ENCODE measurements around the gene CPNE5.

The CPNE5 gene

GRCh38 chr6:36800223-36801076 lies 38.8 kb downstream of the CPNE5 start:
- TF ChIP-seq, protein P1, sequence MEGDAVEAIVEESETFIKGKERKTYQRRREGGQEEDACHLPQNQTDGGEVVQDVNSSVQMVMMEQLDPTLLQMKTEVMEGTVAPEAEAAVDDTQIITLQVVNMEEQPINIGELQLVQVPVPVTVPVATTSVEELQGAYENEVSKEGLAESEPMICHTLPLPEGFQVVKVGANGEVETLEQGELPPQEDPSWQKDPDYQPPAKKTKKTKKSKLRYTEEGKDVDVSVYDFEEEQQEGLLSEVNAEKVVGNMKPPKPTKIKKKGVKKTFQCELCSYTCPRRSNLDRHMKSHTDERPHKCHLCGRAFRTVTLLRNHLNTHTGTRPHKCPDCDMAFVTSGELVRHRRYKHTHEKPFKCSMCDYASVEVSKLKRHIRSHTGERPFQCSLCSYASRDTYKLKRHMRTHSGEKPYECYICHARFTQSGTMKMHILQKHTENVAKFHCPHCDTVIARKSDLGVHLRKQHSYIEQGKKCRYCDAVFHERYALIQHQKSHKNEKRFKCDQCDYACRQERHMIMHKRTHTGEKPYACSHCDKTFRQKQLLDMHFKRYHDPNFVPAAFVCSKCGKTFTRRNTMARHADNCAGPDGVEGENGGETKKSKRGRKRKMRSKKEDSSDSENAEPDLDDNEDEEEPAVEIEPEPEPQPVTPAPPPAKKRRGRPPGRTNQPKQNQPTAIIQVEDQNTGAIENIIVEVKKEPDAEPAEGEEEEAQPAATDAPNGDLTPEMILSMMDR (IDR thresholded peaks at IDR 0.05; ENCODE audit: borderline replicate concordance, insufficient read depth, low read depth, low read length), result no peak
- H3K4me3 ChIP-seq (ENCODE audit: low read depth, low read length), result no peak overlapping the region

DNA sequence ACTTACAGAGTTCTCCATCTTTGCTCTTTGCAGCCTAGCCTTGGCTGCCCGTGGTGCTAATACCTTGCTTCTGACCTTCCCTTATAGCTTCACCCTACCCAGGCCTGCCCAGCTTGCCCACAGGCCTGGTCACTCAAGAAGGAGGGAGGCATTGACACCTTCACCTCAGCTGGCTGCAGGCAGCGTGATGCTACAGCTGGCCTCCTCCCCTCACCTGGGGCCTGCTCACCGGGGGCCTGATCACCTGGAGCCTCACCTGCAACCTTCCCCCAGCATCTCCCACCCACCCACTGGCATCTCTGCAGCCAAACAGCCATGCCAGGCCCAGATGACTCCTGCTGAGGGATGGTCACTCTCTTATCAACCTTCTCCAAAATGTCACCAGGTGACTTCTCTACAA lies 40.4 kb downstream of the CPNE5 start:
- no peak overlapping the region for H3K4me3 ChIP-seq (ENCODE audit: low read depth, low read length)
- TF ChIP-seq, protein P1 (IDR thresholded peaks at IDR 0.05; ENCODE audit: borderline replicate concordance, insufficient read depth, low read depth, low read length), result no peak

GRCh38 chr6:36797653-36798052 lies 41.6 kb downstream of the CPNE5 start:
- TF ChIP-seq, protein P1 (IDR thresholded peaks at IDR 0.05; ENCODE audit: borderline replicate concordance, insufficient read depth, low read depth, low read length), result no peak
- no peak overlapping the region for H3K4me3 ChIP-seq (ENCODE audit: low read depth, low read length)

- no peak overlapping the region for H3K4me3 ChIP-seq (ENCODE audit: low read depth, low read length)
- TF ChIP-seq, protein P1 (IDR thresholded peaks at IDR 0.05; ENCODE audit: borderline replicate concordance, insufficient read depth, low read depth, low read length), result no peak
Measured at GRCh38 chr6:36797055-36797454, 42.2 kb downstream of the CPNE5 start.

DNA sequence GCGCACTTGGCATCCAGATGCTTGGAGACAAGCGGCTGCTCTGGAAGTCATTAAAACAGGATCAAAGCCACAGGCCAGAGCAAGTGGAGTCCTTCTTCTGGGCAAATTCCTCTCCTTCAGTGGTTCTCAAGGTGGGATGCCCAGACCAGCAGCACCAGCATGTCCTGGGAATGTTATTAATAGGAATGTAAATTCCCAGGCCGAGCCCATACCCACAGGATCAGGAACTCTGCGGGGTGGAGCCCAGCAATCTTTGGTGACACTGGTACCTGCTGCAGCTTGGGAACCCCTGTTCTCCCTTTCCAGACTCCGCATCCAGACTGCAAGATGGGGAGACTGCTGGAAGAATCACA lies 44.6 kb downstream of the CPNE5 start:
- TF ChIP-seq, protein P1 (IDR thresholded peaks at IDR 0.05; ENCODE audit: borderline replicate concordance, insufficient read depth, low read depth, low read length), result no peak
- H3K4me3 ChIP-seq (ENCODE audit: low read depth, low read length), result no peak overlapping the region

DNA sequence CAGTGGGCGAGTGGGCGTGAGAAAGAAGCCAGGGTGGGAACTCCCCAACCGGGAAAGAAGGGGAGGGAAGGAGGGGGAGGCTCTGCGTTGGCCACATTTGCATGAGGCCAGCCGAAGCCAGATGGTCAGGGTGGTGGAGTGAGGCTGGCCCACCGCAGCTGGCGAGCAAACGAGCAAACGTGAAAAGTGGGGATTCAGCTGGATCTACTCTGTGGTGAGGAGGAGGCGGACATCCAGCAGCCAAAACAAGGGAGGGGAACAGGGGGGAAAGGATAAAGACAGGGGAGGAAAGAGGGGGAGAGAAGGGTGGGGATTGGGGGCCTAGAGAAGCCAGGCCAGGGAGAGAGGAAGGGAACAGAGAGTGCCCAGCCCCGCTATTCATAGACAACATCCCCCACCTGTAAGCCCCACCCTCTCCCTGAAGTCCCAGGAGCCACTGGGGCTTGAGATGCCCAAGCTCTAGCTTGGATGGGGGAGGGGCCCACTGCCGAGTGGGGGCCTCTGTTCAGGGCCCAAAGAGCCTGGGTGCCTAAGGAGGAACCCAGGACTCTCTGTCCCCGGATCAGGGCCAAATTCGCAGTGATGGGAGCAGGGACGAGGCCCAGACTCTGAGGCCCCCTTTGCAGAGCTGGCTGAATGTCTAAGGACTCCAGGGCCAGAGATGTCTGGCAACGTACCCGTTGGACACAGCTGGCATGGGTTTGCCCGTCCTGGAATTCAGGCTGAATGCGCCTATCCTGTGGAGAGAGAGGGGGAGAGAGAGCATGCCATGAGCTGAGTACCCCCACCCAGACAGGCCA lies 45.1 kb downstream of the CPNE5 start:
- TF ChIP-seq, protein P1 (IDR thresholded peaks at IDR 0.05; ENCODE audit: borderline replicate concordance, insufficient read depth, low read depth, low read length), result no peak

More for the DNA sequence above, 45.1 kb downstream of the CPNE5 start:
- no peak overlapping the region for H3K4me3 ChIP-seq (ENCODE audit: low read depth, low read length)
